Spleen (tissue), 11 donors: ENCODE data around the gene NOL11. TPM values are rescaled to one million over a fixed set of nuclear protein-coding genes. Genes with fewer than 3 reads are reported as not detected.

Experiments used
- DNase-seq: peaks from one replicate; pipeline ENCODE4 v3.0.0-alpha.2; 2020
- H3K27ac ChIP-seq, 8 donors: fragments of 200-600 bp; sonication (generic) in 7 of 8; 1 replicate in 4 of 8; 2 replicates in 4 of 8; pipeline versions ENCODE4 v1.5.0 to v1.8.0; 2016 to 2021; ENCODE audit warnings: inconsistent platforms in 4 of 8, mild to moderate bottlenecking in 4 of 8, moderate library complexity in 1 of 8
- H3K27me3 ChIP-seq, 7 donors: fragments of 200-600 bp; sonication (generic) in 6 of 7; replicated peaks in 1 of 7; 1 replicate in 4 of 7; 2 replicates in 3 of 7; pipeline versions ENCODE4 v1.5.0 to v1.8.0; 2016 to 2021; ENCODE audit warnings: inconsistent platforms in 3 of 7, mild to moderate bottlenecking in 1 of 7
- H3K36me3 ChIP-seq, 6 donors: fragments of 200-600 bp; sonication (generic) in 5 of 6; 1 replicate in 4 of 6; 2 replicates in 2 of 6; pipeline versions ENCODE4 v1.5.0 to v1.8.0; 2016 to 2021; ENCODE audit warnings: inconsistent platforms in 2 of 6
- H3K4me1 ChIP-seq, 6 donors: fragments of 200-600 bp; sonication (generic) in 5 of 6; 1 replicate in 3 of 6; 2 replicates in 3 of 6; pipeline versions ENCODE4 v1.5.0 to v1.8.0; 2016 to 2021; ENCODE audit warnings: inconsistent platforms in 3 of 6
- H3K4me3 ChIP-seq, 8 donors: fragments of 200-600 bp; sonication (generic) in 7 of 8; 1 replicate in 4 of 8; 2 replicates in 4 of 8; pipeline versions ENCODE4 v1.5.0 to v1.8.0; 2016 to 2021; ENCODE audit warnings: inconsistent platforms in 4 of 8, mild to moderate bottlenecking in 4 of 8, moderate library complexity in 2 of 8
- H3K9me3 ChIP-seq, 8 donors: fragments of 200-600 bp; sonication (generic) in 7 of 8; 1 replicate in 4 of 8; 2 replicates in 4 of 8; pipeline versions ENCODE4 v1.5.0 to v1.8.0; 2016 to 2021; ENCODE audit warnings: inconsistent platforms in 4 of 8
- POLR2A ChIP-seq, 3 donors: fragments of 450-650 bp; IDR thresholded peaks; one replicate each; pipeline ENCODE4 v1.5.1; 2017; ENCODE audit warnings: antibody characterized with exemption in 3 of 3, mild to moderate bottlenecking in 1 of 3
- POLR2AphosphoS5 ChIP-seq, 3 donors: sonication (generic); formaldehyde crosslinking; IDR thresholded peaks; one replicate each; pipeline ENCODE4 v1.5.1; 2017; ENCODE audit warnings: antibody characterized with exemption in 3 of 3
- WGBS, 5 donors: extraction: QIAGEN DNeasy Blood & Tissue Kit in 3 of 5; methylation state at CpG; one replicate each; pipeline versions ENCODE4 v1.1.5 to v1.1.7; 2013 to 2018; 5-methylcytosine and 5-hydroxymethylcytosine counted together
- intact Hi-C: fragments of 100-400 bp; cut with DNase I; formaldehyde crosslinking; loops from one replicate; pipeline ENCODE4 v1.15.0; 2023; ENCODE audit warnings: low total_unique reads
- polyA plus RNA-seq, 3 donors: library from polyadenylated mRNA; stranded (reverse); fragments of 200-250 nt; gene quantifications; one replicate each; pipeline ENCODE4 v1.2.1, GENCODE V29; 2013
- total RNA-seq, 7 donors: library from RNA; depleted of rRNA in 3 of 7; stranded (reverse); fragments of >200 nt in 3 of 7; fragmentation: NEBNext Ultra II Directional in 4 of 7; extraction: Animal tissue kit (Norgen Biotek cat#: 25700) in 4 of 7; gene quantifications; one replicate each; pipeline versions ENCODE4 v1.1.0 to v1.2.1, GENCODE V29; 2016 to 2021
- TF ChIP-seq, protein P1 (sequence below), 11 experiments: fragments of 200-600 bp in 7 of 11; fragments of 450-650 bp in 4 of 11; sonication (generic) in 4 of 11; IDR thresholded peaks in 8 of 11; conservative IDR thresholded peaks in 3 of 11; 1 replicate in 7 of 11; 2 replicates in 4 of 11; pipeline versions ENCODE4 v1.4.0 to v1.8.0; 2016 to 2021; ENCODE audit warnings: antibody characterized with exemption in 11 of 11, inconsistent platforms in 4 of 11, mild to moderate bottlenecking in 1 of 11
- donor health status: healthy with polysubstance abuse.
- donor health status: DM: no; HTN: no; CAD: no; lungs with moderate emphysema.
- donor health status: DM: no; HTN: no; CAD: no.
- donor health status: Bipolar disorder and iron deficiency.
- donor health status: healthy.
- donor health status: DM: no; HTN: no; CAD: no.
- donor health status: DM: yes; HTN: yes; CAD: no.

The NOL11 gene
- total and polyA plus RNA-seq, 10 donors: 30.7 to 49.7 (median 42.0) TPM

DNA sequence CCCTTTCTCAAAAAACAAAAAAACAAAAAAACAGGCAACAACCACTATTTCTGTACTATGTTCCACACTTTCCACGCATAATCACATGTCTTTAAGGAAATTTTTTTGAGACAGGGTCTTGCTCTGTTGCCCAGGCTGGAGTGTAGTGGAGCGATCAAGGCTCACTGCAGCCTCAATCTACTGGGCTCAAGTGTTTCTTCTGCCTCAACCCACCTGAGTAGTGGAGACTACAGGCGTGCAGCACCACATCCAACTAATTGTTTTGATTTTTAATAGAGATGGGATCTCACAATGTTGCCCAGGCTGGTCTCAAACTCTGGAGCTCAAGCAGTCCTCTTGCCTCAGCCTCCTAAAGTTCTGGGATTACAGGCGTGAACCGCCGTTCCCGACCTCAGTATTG, 54.9 kb downstream of the NOL11 start:
- no peaks in the 10 kb centered on the region for H3K4me1 ChIP-seq
- no peak overlapping the region for H3K4me3 ChIP-seq
- no peaks in the 10 kb centered on the region for H3K27me3 ChIP-seq
- no peaks in the 10 kb centered on the region for H3K9me3 ChIP-seq
- TF ChIP-seq POLR2AphosphoS5 (IDR thresholded peaks at IDR 0.05): no peak
- TF ChIP-seq, protein P1, sequence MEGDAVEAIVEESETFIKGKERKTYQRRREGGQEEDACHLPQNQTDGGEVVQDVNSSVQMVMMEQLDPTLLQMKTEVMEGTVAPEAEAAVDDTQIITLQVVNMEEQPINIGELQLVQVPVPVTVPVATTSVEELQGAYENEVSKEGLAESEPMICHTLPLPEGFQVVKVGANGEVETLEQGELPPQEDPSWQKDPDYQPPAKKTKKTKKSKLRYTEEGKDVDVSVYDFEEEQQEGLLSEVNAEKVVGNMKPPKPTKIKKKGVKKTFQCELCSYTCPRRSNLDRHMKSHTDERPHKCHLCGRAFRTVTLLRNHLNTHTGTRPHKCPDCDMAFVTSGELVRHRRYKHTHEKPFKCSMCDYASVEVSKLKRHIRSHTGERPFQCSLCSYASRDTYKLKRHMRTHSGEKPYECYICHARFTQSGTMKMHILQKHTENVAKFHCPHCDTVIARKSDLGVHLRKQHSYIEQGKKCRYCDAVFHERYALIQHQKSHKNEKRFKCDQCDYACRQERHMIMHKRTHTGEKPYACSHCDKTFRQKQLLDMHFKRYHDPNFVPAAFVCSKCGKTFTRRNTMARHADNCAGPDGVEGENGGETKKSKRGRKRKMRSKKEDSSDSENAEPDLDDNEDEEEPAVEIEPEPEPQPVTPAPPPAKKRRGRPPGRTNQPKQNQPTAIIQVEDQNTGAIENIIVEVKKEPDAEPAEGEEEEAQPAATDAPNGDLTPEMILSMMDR (IDR thresholded peaks at IDR 0.05 in 8 of 11, conservative IDR thresholded peaks at IDR 0.05 in 3 of 11): no peak
- TF ChIP-seq POLR2A (IDR thresholded peaks at IDR 0.05): no peak
- H3K36me3 ChIP-seq: no peaks in the 10 kb centered on the region
- no peak for DNase-seq
- 90 to 96% (median 96%) methylated on average over 7 of the region's 7 CpGs for WGBS, 5 donors
- intact Hi-C loops: no loop called here
- H3K27ac ChIP-seq: no peak overlapping the region

DNA sequence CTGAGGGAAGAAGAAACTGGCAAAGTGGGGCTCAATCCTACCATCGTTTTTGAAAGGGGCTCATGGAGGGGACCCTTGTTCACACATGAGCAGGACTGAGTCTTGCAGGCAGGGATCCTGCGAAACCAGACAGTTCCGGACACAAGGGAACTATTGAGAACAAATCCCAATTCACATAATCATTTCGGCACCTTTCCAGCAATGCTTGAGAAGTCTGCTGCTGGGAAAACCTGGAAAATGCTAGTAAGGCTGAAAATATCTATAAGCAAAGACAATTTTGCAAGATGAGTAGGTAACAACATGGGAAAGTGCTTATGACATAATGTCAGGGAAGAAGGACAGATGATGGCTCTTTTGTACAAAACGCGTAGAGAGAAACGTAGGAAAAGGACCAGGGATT, 55.5 kb downstream of the NOL11 start:
- no peak for DNase-seq
- TF ChIP-seq, protein P1 (IDR thresholded peaks at IDR 0.05 in 8 of 11, conservative IDR thresholded peaks at IDR 0.05 in 3 of 11): no peak
- TF ChIP-seq POLR2AphosphoS5 (IDR thresholded peaks at IDR 0.05) (no peak), POLR2A (IDR thresholded peaks at IDR 0.05) (no peak)
- intact Hi-C loops: no loop called here
- Histone ChIP-seq H3K27me3 (no peaks in the 10 kb centered on the region), H3K4me3 (no peak overlapping the region), H3K9me3 (no peaks in the 10 kb centered on the region), H3K27ac (no peak overlapping the region), H3K36me3 (no peaks in the 10 kb centered on the region), H3K4me1 (no peaks in the 10 kb centered on the region)
- WGBS, 5 donors: 83 to 91% (median 90%) methylated on average over 7 of the region's 7 CpGs

DNA sequence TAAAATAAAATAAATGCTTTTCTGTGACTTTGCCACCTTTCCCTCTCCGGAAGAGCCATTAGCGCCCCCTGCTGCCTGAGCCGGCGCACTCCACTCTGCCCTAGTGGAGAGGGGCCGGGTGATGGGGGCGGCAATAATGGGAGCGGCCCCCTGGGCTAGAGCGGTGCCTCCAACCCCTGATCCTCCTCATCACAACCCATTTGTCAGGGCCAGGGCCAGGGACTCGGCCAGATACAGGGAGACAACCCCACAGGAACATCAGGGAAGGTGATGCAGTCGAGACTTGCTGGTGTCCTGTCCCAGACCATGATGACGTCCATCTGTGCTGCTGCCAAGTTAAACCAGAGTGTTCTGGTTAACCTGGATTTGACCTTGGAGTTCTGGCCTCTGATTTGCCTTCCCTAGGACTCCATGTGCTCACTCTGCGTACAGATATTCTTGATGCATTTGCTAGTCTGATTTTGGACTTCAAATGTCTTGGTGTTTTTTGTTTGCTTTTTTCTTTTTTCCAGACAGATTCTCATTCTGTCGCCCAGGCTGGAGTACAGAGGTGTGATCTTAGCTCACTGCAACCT, 61.4 kb downstream of the NOL11 start:
- H3K27me3 ChIP-seq: no peaks in the 10 kb centered on the region
- DNase-seq: peak; percentile 74
- H3K27ac ChIP-seq: no peak overlapping the region
- 39 to 70% (median 55%) methylated on average over 13 of the region's 13 CpGs for WGBS, 5 donors
- no peak for TF ChIP-seq POLR2A (IDR thresholded peaks at IDR 0.05)
- peak in 1 of 3 donors; percentile 9 for TF ChIP-seq POLR2AphosphoS5 (IDR thresholded peaks at IDR 0.05)
- TF ChIP-seq, protein P1 (IDR thresholded peaks at IDR 0.05 in 8 of 11, conservative IDR thresholded peaks at IDR 0.05 in 3 of 11): peak in 10 of 11 experiments; percentile 30 to 71 (median 52)
- peaks cover 0 to 3% (median 0%) of the 10 kb centered on the region in 6 donors for H3K4me1 ChIP-seq
- no peaks in the 10 kb centered on the region for H3K36me3 ChIP-seq
- no peaks in the 10 kb centered on the region for H3K9me3 ChIP-seq
- intact Hi-C loops: no loop called here
- no peak overlapping the region for H3K4me3 ChIP-seq

DNA sequence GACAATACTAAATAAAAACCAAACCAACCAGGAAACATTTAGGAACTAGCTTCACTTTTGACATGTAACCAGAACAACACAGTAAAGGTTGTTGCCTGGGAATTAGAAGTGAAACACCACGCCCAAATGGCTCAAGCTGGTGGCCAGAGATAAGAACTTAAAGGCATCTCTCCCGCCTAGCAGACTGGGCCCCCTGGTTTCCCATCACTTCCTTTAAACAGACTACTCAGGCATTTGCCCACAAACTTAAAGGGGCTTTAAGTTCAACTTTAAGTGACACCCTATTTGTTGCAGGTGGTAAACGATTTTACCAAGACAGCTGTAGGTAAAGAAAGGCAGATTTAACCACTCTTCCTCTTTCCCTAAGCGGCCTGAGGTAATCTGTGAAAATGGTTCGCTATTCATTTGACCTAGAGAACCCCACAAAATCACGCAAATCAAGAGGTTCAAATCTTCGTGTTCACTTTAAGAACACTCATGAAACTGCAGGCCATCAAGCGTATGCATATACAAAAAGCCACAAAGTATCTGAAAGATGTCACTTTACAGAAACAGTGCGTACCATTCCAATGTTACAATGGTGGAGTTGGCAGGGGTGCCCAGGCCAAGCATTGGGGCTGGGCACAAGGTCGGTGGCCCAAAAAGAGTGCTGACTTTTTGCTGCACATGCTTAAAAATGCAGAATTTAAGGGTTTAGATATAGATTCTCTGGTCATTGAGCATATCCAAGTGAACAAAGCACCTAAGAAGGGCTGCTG, 66.8 kb downstream of the NOL11 start:
- DNase-seq: no peak
- no peaks in the 10 kb centered on the region for H3K27me3 ChIP-seq
- 23 to 49% (median 39%) methylated on average over 10 of the region's 10 CpGs for WGBS, 5 donors
- no peak overlapping the region for H3K27ac ChIP-seq
- H3K4me3 ChIP-seq: no peak overlapping the region
- no peaks in the 10 kb centered on the region for H3K4me1 ChIP-seq
- intact Hi-C loops: no loop called here
- H3K9me3 ChIP-seq: peaks cover 0 to 9% (median 0%) of the 10 kb centered on the region in 8 donors
- no peak for TF ChIP-seq POLR2AphosphoS5 (IDR thresholded peaks at IDR 0.05)
- TF ChIP-seq POLR2A (IDR thresholded peaks at IDR 0.05): no peak
- TF ChIP-seq, protein P1 (IDR thresholded peaks at IDR 0.05 in 8 of 11, conservative IDR thresholded peaks at IDR 0.05 in 3 of 11): no peak
- H3K36me3 ChIP-seq: no peaks in the 10 kb centered on the region
